Activated CD8-positive, alpha-beta memory T cell treated with anti-CD3 and anti-CD28 coated beads for 4 hours (primary cell): ENCODE data around the gene ZNF219.
A peak's percentile ranks its signal among the peaks of the same experiment; 100 is the strongest.

ENCODE experiments used
- DNase-seq, 2 donors: peaks; one replicate each; pipeline ENCODE4 v3.0.0-alpha.2; 2020; ENCODE audit warnings: low read depth in 2 of 2

The ZNF219 gene

DNA sequence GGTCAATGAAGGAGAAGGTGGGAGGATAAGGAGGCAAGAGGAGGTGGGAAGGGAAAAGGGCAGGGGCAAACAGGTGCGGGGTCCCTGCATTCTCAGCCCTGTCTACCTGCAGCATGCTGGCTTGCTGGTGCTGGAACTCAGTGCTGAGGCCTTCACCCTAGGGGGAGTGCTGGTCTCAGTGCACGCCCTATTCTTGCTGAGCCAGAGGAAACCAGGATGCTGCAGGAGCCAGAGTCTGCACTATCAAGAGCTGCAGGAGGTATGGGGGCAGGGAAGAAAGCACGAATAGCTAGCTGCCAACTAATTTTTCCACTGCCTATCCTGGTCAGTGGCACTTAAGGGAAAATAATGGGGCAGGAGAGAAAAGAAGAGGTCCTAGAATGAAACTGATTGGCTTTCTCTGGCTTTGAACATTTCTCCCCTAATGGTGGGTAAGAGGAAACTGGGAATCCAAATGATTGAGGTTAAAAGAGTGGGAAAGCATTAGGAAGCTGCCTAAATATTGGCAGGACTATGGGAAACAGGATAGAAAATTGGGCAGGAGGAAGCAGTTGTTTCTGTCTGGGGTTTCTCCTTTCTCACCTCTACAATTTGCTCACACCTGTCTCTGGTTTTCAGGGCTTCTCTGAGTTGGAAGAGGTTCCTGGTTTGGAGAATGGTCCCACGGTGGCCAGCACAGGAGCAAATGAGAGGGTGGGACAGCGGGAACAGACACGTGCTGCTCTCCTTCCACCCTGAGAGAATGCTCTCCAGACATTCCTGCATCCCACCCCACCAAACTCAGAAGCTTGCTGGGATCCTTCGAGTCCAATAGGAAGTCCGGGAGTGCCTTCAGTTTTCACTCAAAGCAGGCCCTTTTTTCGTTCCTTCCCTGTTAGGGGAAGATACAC, 4.3 kb upstream of the ZNF219 start:
- no peak for DNase-seq

- DNase-seq: no peak
Observed at GRCh38 chr14:21101802-21102413, 3.5 kb upstream of the ZNF219 start.

- DNase-seq: no peak
Observed at GRCh38 chr14:21100931-21101330, 2.5 kb upstream of the ZNF219 start, which contains the start of gene TMEM253. TMEM253 (plus strand) TSS chr14:21101066; CDS start chr14:21101344, 278 bp downstream.

- no peak for DNase-seq
Observed at GRCh38 chr14:21099596-21099985, 1.1 kb upstream of the ZNF219 start.

DNA sequence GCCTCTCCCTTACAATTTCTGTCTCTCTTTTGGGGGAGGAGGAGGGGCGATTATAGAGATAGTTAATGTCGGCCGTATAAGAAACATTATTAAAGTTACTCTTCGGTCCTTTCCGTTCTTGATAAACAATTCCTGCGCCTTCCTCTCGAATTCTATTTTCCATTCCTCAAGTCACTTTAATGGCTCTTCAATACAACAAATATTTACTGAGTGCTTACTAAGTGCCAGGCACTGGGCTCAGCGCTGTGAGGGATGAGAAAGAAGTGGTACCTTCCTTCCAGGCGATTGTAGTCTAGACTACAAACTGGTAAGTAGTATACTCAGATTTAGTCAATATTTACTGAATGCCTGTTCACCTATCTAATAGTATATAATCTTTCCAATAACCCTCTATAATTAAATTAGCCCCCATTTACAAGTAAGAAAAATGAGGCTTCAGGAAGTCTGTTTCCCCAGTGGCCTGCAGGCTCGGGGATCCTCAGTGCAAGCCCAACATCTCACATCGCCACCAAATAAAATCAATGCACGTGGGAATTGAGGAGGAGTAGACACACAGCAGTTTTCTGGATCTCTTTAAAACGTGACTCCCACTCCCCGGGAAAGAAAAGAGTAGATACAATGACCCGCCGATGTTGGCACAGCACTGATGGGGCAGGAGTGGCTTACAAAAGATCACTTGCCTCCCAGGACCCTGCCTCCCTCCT, 589 bp upstream of the ZNF219 start:
- DNase-seq: no peak

DNA sequence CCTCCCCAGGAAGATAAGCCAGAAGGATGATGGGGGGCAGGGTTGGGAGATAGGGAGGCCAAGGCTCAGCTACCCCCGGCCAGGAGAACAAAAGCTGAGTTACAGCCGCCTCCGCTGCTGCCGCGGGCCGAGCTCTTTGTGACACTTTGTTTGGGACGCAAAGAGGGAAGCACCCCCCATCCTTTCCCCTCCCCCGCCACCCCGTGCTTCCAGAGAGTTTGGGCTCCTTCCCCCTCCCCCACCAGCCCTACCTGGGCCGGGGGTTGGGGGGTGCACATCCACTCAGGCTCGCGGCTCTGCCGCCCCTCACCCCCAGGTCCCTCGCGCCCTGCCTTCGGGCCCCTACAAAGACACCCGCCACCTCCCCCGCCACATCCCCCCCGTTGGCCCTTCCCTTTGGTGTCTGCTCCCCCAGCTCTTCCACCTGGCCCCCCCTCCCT, 799 bp downstream of the ZNF219 start:
- no peak for DNase-seq

DNA sequence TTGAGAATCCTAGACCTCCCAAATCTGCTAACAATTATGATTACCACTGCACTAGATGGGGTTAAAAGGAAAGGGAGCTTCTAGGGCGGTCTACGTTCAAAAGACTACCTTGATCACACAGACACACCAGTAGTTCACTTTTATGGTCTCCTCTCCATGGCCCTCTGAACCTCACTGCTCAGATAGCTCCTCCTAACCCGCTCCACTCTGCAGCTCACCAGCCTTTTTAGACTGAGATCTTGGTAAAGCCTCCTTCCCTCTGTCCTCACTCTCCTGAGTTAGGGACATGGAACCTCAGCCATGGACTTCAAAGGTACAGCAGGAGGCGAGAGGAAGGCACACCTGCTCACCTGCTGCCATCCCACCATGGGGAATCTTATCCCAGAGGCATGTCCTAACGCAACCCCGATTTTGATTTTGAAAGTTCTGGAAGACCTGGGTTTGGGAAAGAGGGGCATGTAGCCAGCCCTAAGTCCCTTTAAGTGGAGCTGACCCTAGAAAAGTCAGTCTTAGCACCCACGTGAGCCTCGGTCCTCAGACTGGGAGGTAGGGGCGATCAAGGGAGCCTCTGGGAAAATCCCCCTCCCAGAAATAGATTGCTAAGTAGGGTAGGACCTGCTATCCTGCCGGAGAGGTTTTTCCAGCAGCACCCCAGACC, 1.3 kb downstream of the ZNF219 start:
- DNase-seq: no peak

DNA sequence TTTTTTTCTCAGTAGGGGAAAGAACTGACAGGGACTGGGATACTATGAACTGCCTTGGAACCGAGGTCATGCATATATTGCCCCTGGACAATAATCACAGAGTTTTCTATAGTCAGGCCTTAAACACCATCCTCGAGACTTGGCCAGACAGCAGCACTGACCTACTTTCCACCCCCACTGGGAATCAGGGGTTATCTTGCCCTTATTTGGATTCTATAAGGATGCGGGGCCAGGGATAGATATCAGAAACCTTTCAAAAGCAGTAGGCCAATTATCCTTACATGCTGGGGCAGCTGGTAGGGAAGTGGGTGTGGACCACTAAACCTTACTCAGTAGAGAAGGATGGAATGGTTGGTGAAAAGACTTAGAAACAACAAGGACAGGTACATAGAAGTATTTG, 2.0 kb downstream of the ZNF219 start:
- no peak for DNase-seq

DNA sequence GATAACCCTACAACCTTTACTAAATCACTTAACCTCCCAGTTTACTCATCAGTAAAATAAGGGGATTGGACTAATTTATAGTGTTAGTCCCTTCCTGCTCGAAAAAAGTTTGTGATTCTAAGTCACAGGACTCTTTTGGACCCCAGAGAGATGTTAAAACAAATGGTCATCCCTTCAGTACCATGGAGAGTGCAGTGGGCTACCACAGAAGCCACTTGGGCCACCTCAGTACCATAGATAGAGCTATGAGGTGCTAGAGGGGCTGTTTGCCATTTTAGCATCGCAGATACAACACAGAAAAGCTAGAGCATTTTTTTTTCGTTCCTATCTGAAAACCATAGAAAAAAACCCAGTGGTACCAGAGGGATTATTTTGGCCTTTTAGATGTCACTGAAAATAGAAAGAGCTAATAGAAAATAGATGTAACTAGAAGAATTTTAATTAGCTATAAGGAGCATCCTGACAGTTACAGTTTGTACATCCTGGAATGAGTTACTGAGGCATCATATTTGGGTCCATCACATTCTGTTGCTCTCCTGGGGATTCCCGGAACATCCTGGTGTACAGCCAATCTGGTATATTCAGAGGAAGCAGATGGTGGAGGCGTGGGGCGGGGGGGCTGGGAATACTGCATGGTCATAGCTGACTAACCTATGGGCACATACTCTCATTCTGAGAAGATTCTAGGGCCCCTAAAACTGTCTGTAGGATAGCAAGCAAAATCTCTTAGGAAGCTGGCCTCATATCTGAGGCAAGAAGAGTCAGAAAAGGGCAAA, 2.8 kb downstream of the ZNF219 start:
- no peak for DNase-seq

DNA sequence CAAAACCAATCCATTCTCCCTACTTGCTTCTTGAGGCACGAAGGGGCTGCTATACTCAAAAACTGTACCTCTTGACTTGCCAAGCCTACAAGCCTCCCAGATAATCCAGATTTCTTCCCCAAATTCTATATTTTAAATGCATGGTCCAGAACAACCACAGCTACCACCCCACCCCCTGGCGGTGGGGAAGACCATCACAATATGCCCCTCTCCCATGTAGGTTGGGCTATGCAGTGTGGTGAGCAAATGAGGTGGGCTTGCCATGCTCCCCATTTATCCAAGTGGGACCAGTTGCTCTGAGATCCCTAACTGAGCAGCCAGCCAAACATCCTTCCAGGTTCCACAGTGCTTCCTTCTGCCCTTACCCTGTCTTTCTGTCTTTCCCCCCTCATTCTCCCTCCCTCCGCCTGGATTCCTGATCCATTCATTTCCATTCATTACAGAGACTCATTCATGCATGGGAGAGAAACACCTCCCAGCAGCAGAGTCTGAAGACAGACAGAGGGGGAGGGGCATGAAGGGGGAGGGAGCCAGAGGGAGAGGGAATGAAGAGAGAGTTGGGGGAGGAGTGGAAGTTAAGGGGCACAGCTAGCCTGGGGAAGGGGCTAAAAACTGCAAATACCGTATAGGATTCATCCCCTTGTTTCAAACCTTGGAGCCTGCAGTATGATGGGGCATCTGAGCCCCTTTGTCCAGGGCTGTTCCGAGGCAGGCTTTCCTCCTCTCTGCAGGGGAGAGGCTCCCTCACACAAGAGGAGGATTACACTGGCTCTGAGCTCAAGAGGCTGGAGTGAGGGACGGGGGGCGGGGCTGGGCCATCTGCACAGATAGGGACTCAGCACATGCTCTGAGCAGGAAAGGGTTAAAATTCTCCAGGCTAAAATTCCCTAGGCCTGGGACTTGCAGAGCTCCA, 4.4 kb downstream of the ZNF219 start:
- no peak for DNase-seq

DNA sequence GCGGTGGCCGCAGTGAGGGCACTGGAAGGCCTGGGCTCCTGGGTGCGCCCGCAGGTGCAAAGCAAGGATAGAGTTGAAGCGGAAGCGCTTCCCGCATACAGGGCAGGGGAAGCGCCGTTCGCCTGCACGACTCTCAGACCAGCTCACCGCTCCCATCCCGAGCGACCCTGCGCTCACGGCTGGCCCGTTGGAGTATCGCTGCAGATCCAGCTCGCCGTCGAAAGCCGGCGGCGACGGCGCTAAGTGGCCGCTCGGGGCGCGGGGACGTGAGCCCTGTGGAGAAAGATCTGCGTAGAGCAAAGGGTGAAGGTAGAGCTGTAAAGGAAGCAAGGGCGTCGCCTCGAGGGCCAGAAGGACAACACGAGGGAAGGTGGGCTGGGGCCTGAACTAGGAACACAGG, 5.4 kb downstream of the ZNF219 start:
- no peak for DNase-seq

- peak; percentile 75 to 82 for DNase-seq
Observed at GRCh38 chr14:21092273-21093011, 6.0 kb downstream of the ZNF219 start.

- DNase-seq: no peak
Observed at GRCh38 chr14:21091821-21092272, 6.6 kb downstream of the ZNF219 start.

DNA sequence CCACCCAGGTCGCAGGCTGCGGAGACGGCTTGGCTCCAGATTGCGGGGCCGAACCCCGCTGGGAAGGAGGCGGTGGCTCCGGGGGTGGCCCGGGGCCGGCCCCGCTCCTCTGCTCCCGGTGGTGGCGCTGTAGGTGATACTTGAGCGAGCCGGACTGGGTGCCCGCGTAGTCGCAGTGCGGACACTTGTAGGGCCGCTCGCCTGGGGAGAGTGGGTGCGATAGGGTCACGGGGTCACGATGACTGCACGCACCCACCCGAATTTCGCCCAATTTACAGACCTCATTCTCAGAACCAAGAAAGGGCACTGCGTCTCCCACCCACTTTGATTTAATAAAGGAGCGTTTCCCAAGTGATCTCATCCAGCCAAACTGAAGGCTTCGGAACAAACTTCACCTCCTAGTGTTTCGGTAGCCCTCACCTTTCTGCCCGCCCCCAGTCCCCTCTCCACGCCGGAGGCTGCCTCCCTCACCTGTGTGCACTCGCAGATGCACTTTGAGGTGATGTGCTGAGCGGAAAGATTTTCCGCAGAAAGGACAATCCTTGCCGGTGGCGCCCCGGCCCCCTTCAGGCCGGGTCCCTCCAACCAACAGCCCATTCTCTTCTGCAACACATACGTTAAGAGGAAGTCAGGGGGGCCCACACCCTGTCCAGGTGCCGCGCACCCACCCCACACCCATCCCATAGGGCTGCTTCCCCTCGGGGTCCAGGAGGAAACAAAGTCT, 7.4 kb downstream of the ZNF219 start:
- DNase-seq: no peak

- DNase-seq: no peak
Observed at GRCh38 chr14:21090194-21090939, 8.1 kb downstream of the ZNF219 start.

GRCh38 chr14:21089877-21090193, 8.6 kb downstream of the ZNF219 start:
- no peak for DNase-seq

DNA sequence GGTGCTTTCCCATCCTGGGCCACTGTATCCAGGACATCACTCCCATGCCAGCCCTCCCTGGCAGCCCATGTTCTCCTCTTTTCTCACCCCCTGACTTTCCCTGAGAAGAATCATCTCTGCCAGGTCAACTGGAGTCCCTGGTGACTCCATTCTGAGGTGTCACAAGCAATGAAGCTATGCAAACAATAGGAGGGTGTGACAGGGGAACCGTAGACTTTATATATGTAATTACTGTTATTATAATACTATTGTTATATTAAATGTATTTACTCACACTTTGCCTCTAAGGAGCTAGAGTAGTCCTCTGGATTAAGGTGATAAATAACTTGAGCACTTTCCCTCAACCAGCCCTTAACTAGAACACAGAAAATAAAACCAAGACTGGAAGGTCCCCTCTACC, 9.2 kb downstream of the ZNF219 start:
- DNase-seq: no peak

DNA sequence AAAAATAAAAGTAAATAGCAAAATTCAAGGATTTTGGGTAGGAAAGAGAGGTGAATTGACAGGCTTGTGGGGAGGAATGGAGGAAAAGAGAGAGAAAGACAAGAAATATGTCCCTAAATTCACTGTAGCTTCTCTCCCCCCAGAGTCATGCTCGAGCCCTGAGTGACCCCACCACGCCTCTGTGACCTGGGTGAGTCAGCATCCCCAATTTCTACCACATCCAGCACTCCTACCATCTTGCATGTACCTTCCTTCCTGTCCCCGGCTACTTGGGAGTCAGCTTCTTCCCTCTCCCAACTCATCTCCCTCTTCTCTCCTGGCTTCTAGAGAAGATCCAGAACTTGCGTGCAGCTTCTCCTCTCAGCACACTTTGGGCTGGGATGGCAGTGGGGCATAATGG, 9.8 kb downstream of the ZNF219 start:
- DNase-seq: no peak
